B cell (primary cell): ENCODE results near the gene GRAMD2B. TPM values are rescaled to one million over a fixed set of nuclear protein-coding genes. Genes with fewer than 3 reads are reported as not detected.

Experiments
- ATAC-seq: fragments of 200-7000 bp; cut with Tn5 transposase; one replicate; pipeline ENCODE4 v1.10.0; 2021; ENCODE audit warnings: low read depth, mild to moderate bottlenecking, moderate number of reproducible peaks, moderate library complexity
- CTCF ChIA-PET: fragments of 350-600 bp; sonication (Branson Sonifier 250); formaldehyde crosslinking; loops from one replicate; lab custom pipeline; 2021; ENCODE audit warnings: antibody characterized with exemption, inconsistent platforms; lab: Charles Lee
- POLR2A ChIA-PET: fragments of 350-600 bp; sonication (Branson Sonifier 250); formaldehyde crosslinking; loops from one replicate; lab custom pipeline; 2021; ENCODE audit warnings: antibody characterized with exemption; lab: Charles Lee
- DNase-seq: peaks from one replicate; pipeline ENCODE4 v3.0.0; 2013
- H2AFZ ChIP-seq: 2 replicates; pipeline ENCODE4 v1.6.1; 2012; ENCODE audit warnings: mild to moderate bottlenecking, low read depth, low read length; ENCODE audit not compliant: insufficient read depth, poor library complexity, severe bottlenecking
- H3K27ac ChIP-seq, 2 donors: 1 replicate in 1 of 2; 2 replicates in 1 of 2; pipeline ENCODE4 v1.5.1; 2012 to 2013; ENCODE audit warnings: low read length in 2 of 2, mild to moderate bottlenecking in 2 of 2, moderate library complexity in 1 of 2
- H3K27me3 ChIP-seq, 4 experiments: fragments of 200-600 bp in 1 of 4; sonication (generic) in 1 of 4; replicated peaks in 1 of 4; 1 replicate in 2 of 4; 2 replicates in 2 of 4; pipeline versions ENCODE4 v1.6.1 to v1.7.0; 2013 to 2016; ENCODE audit warnings: low read length in 3 of 4, mild to moderate bottlenecking in 2 of 4, mixed read lengths in 1 of 4, moderate library complexity in 1 of 4; ENCODE audit not compliant: insufficient read depth in 4 of 4, control insufficient read depth in 3 of 4; ENCODE audit errors: control extremely low read depth in 1 of 4
- H3K36me3 ChIP-seq, 2 experiments: replicated peaks in 1 of 2; 1 replicate in 1 of 2; 2 replicates in 1 of 2; pipeline versions ENCODE4 v1.6.1 to v1.7.1; 2013; ENCODE audit warnings: low read length in 1 of 2; ENCODE audit not compliant: insufficient read depth in 2 of 2, control insufficient read depth in 1 of 2; ENCODE audit errors: control extremely low read depth in 1 of 2, extremely low read depth in 1 of 2
- H3K4me1 ChIP-seq, 2 donors: fragments of 200-600 bp in 1 of 2; sonication (generic) in 1 of 2; 1 replicate in 1 of 2; 2 replicates in 1 of 2; pipeline versions ENCODE4 v1.5.1 to v1.6.1; 2013 to 2017; ENCODE audit warnings: low read length in 2 of 2; ENCODE audit not compliant: control insufficient read depth in 2 of 2, insufficient read depth in 2 of 2
- H3K4me2 ChIP-seq: replicated peaks from 2 replicates; pipeline ENCODE3; 2012; ENCODE audit warnings: mild to moderate bottlenecking, low read depth, low read length; ENCODE audit not compliant: poor library complexity, severe bottlenecking
- H3K4me3 ChIP-seq, 5 experiments: fragments of 200-600 bp in 1 of 5; sonication (generic) in 1 of 5; 1 replicate in 3 of 5; 2 replicates in 2 of 5; pipeline versions ENCODE4 v1.5.1 to v1.7.0; 2011 to 2016; ENCODE audit warnings: low read length in 4 of 5, mild to moderate bottlenecking in 4 of 5, low read depth in 2 of 5, control low read depth in 1 of 5, moderate library complexity in 1 of 5; ENCODE audit not compliant: insufficient read depth in 1 of 5; ENCODE audit errors: control extremely low read depth in 1 of 5, extremely low read depth in 1 of 5
- H3K79me2 ChIP-seq: fragments of 200-600 bp; sonication (generic); one replicate; pipeline ENCODE4 v1.6.0; 2016; ENCODE audit warnings: low read length; ENCODE audit not compliant: control insufficient read depth, insufficient read depth
- H3K9ac ChIP-seq: fragments of 200-600 bp; sonication (generic); 2 replicates; pipeline ENCODE4 v1.6.1; 2017; ENCODE audit warnings: mild to moderate bottlenecking, low read length, moderate library complexity
- H3K9me3 ChIP-seq, 3 donors: one replicate each; pipeline versions ENCODE4 v1.6.1 to v1.7.1; 2013; ENCODE audit warnings: low read length in 2 of 3; ENCODE audit not compliant: control insufficient read depth in 2 of 3, insufficient read depth in 1 of 3; ENCODE audit errors: control extremely low read depth in 1 of 3
- H4K20me1 ChIP-seq: 2 replicates; pipeline ENCODE4 v1.6.0; 2012; ENCODE audit warnings: mild to moderate bottlenecking, low read length; ENCODE audit not compliant: insufficient read depth, control insufficient read depth, poor library complexity, severe bottlenecking
- H3K27ac Mint-ChIP-seq: one replicate; pipeline ENCODE4 v1.8.0; 2021; ENCODE audit warnings: mixed read lengths
- H3K27me3 Mint-ChIP-seq: one replicate; pipeline ENCODE4 v1.8.0; 2021; ENCODE audit warnings: mixed read lengths
- H3K4me1 Mint-ChIP-seq: one replicate; pipeline ENCODE4 v1.8.0; 2021; ENCODE audit warnings: mixed read lengths
- H3K4me3 Mint-ChIP-seq: one replicate; pipeline ENCODE4 v1.8.0; 2021; ENCODE audit warnings: mixed read lengths
- H3K9me3 Mint-ChIP-seq: one replicate; pipeline ENCODE4 v1.8.0; 2022; ENCODE audit warnings: mixed read lengths; ENCODE audit not compliant: insufficient read depth
- EZH2 ChIP-seq: IDR thresholded peaks from 2 replicates; pipeline ENCODE4 v1.6.1; 2012; ENCODE audit warnings: borderline replicate concordance, low read depth, mild to moderate bottlenecking, moderate library complexity, low read length; ENCODE audit not compliant: insufficient read depth, poor library complexity, severe bottlenecking
- WGBS: methylation state at CpG from one replicate; pipeline ENCODE4 v1.1.5; 2013; ENCODE audit warnings: missing lambda C conversion rate; ENCODE audit not compliant: insufficient coverage; 5-methylcytosine and 5-hydroxymethylcytosine counted together
- intact Hi-C: fragments of 100-400 bp; cut with micrococcal nuclease; formaldehyde crosslinking; loops from one replicate; pipeline ENCODE4 v1.10.0; 2022
- polyA plus RNA-seq: library from polyadenylated mRNA; depleted of rRNA; stranded (reverse); fragments of >200 nt; gene quantifications from 2 replicates; pipeline ENCODE4 v1.2.3, GENCODE V29; 2012
- total RNA-seq, 2 donors: library from RNA; stranded (reverse); fragments of 120-200 nt in 1 of 2; gene quantifications; 1 replicate in 1 of 2; 2 replicates in 1 of 2; pipeline versions ENCODE4 v1.2.3 to v1.2.4, GENCODE V29; 2013 to 2022
- TF ChIP-seq, protein P1 (sequence below): fragments of 200-600 bp; IDR thresholded peaks from one replicate; pipeline ENCODE4 v1.8.0; 2022; ENCODE audit warnings: antibody characterized with exemption, mild to moderate bottlenecking

The GRAMD2B gene
- total and polyA plus RNA-seq, 2 donors (not counting 1 experiment from before 2014, with no cell fraction given) = 0.86 to 3.6 TPM

DNA sequence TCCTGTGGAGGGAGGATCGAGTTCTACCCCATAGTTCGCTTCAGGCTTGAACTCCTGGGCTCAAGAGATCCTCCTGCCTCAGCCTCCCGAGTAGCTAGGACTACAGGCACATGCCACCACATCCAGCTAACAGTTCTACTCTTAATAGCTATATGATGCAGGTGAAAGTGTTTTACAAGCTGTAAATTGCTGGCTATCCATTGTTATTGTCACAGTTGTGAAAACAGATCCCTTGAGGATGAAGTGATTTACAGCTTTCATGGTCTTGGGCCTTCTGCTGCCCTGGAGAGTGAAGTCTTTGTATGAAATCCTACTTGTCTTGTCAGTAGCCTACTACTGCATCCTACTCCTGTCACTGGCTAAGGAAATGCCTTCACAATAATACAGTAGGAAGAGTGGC is 48.0 kb downstream of the GRAMD2B start:
- no CpG with 5 or more reads among the region's 3 CpGs for WGBS
- TF ChIP-seq, protein P1, sequence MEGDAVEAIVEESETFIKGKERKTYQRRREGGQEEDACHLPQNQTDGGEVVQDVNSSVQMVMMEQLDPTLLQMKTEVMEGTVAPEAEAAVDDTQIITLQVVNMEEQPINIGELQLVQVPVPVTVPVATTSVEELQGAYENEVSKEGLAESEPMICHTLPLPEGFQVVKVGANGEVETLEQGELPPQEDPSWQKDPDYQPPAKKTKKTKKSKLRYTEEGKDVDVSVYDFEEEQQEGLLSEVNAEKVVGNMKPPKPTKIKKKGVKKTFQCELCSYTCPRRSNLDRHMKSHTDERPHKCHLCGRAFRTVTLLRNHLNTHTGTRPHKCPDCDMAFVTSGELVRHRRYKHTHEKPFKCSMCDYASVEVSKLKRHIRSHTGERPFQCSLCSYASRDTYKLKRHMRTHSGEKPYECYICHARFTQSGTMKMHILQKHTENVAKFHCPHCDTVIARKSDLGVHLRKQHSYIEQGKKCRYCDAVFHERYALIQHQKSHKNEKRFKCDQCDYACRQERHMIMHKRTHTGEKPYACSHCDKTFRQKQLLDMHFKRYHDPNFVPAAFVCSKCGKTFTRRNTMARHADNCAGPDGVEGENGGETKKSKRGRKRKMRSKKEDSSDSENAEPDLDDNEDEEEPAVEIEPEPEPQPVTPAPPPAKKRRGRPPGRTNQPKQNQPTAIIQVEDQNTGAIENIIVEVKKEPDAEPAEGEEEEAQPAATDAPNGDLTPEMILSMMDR = no peak
- TF ChIP-seq EZH2 = no peak

DNA sequence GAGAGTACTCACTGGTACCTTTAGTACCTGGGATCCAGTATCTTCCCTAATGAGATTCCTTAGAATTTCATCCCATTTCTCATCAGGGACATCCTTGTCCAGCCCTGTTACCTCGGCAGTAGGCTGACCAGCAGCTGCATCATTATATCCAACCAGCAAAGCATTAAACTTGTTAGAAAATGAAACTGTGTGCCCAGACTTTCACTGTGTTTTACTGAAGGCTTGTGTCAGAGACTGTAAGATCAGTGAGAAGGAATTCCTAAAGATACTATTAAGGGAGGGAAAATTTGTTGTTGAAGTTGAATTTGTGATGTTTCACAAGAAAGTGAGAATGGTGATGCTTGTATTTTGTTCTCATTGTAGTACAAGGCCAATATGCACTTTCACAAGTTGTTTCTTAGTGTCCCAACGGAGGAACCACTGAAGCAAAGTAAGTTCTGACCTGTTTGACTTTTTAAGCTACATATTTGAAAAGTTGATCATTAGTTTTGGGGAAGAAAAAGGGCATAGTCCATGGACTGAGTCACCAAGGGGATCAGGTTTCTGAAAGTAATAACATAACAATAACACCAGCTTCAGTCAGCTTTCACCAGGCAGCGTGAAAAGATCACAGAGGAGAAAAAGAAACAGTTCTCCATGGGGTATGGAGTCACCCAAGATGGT is 48.8 kb downstream of the GRAMD2B start:
- Histone ChIP-seq H3K36me3 (peaks cover 0 to 3% of the 10 kb centered on the region in 2 experiments), H3K9me3 (no peaks in the 10 kb centered on the region), H2AFZ (no peak overlapping the region), H3K27me3 (no peaks in the 10 kb centered on the region), H3K9ac (no peak overlapping the region), H3K79me2 (no peaks in the 10 kb centered on the region), H4K20me1 (no peaks in the 10 kb centered on the region), H3K4me1 (no peaks in the 10 kb centered on the region), H3K4me3 (no peak overlapping the region), H3K4me2 (no peak overlapping the region), H3K27ac (no peak overlapping the region)
- TF ChIP-seq, protein P1 = no peak
- no peak for TF ChIP-seq EZH2
- H3K9me3 Mint-ChIP-seq = no peaks in the 10 kb centered on the region
- H3K27me3 Mint-ChIP-seq = no peaks in the 10 kb centered on the region
- intact Hi-C loops = no loop called here
- CTCF ChIA-PET = no interaction called here
- WGBS = 100% methylated on average over 1 of the region's 3 CpGs
- DNase-seq (no peak), ATAC-seq (no peak)
- no peak overlapping the region for H3K27ac Mint-ChIP-seq
- no peak overlapping the region for H3K4me3 Mint-ChIP-seq
- H3K4me1 Mint-ChIP-seq = no peaks in the 10 kb centered on the region
- POLR2A ChIA-PET = no interaction called here

More for the DNA sequence above, 48.0 kb downstream of the GRAMD2B start:
- Mint-ChIP-seq H3K9me3 (no peaks in the 10 kb centered on the region), H3K4me1 (no peaks in the 10 kb centered on the region), H3K27ac (no peak overlapping the region), H3K27me3 (no peaks in the 10 kb centered on the region), H3K4me3 (no peak overlapping the region)
- H4K20me1 ChIP-seq = no peaks in the 10 kb centered on the region
- H3K9me3 ChIP-seq = no peaks in the 10 kb centered on the region
- H3K4me1 ChIP-seq = no peaks in the 10 kb centered on the region
- H3K9ac ChIP-seq = no peak overlapping the region
- H2AFZ ChIP-seq = no peak overlapping the region
- peaks cover 0 to 3% of the 10 kb centered on the region in 2 experiments for H3K36me3 ChIP-seq
- H3K79me2 ChIP-seq = no peaks in the 10 kb centered on the region
- POLR2A ChIA-PET = no interaction called here
- no peak for ATAC-seq
- no peaks in the 10 kb centered on the region for H3K27me3 ChIP-seq
- H3K4me3 ChIP-seq = no peak overlapping the region
- DNase-seq = no peak
- intact Hi-C loops = no loop called here
- H3K4me2 ChIP-seq = no peak overlapping the region
- CTCF ChIA-PET = no interaction called here
- no peak overlapping the region for H3K27ac ChIP-seq
